ENCODE measurements around the gene DENND6A. TPM values are rescaled to one million over a fixed set of nuclear protein-coding genes. Genes with fewer than 3 reads are reported as not detected.
A peak's percentile ranks its signal among the peaks of the same experiment; 100 is the strongest.

DENND6A gene
- total RNA-seq, 2 experiments from 2014 or later, result 25.5 to 34.6 TPM

DNA sequence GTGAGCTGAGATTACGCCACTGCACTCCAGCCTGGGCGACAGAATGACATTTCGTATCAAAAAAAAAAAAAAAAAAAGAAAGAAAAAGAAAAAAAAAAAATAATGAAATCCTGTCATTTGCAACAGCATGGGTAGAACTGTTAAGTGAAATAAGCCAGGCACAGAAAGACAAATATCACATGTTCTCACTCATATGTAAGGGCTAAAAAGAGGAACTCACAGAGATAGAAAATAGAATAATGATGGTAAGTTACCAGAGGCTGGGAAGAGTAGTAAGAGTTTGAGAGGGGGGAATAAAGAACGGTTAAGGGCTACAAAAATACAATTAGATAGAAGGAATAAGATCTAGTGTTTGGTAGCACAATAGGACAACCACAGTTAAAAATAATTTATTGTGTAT is 19.7 kb downstream of the DENND6A start:
- H3K27ac ChIP-seq (ENCODE audit: low read depth, low read length, poor library complexity, severe bottlenecking), result peak overlapping the region; percentile 85
- peak; percentile 29 for DNase-seq (ENCODE audit: low spot score)
- no peaks in the 10 kb centered on the region for H4K20me1 ChIP-seq (ENCODE audit: insufficient read depth, low read length)
- POLR2A ChIA-PET, result interaction anchor here (0.6 kb wide), 1 partner anchor 74 kb away, joined by 3 read pairs; no protein-coding TSS in a partner anchor
- no peak overlapping the region for H2AFZ ChIP-seq (ENCODE audit: low read length)
- H3K4me3 ChIP-seq (ENCODE audit: low read depth, low read length, poor library complexity, severe bottlenecking), result no peak overlapping the region
- H3K9me2 ChIP-seq (ENCODE audit: insufficient read depth, low read length), result no peaks in the 10 kb centered on the region
- peak overlapping the region; percentile 23 for H3K4me2 ChIP-seq (ENCODE audit: low read length)
- CTCF ChIA-PET (ENCODE audit: unreplicated experiment), result no interaction called here
- peaks cover 52% of the 10 kb centered on the region for H3K4me1 ChIP-seq (ENCODE audit: insufficient read depth, low read length, poor library complexity, severe bottlenecking)
- intact Hi-C loops (cut with micrococcal nuclease; ENCODE audit: unreplicated experiment), result loop anchor here (5.0 kb wide), 1 partner anchor 116 kb away; the partner anchor contains the start of gene PDE12
- no TSS peak for BruUV-seq (replicated peaks)
- H3K36me3 ChIP-seq (ENCODE audit: insufficient read depth, low read length), result peaks cover 34% of the 10 kb centered on the region
- TF ChIP-seq, protein P1, sequence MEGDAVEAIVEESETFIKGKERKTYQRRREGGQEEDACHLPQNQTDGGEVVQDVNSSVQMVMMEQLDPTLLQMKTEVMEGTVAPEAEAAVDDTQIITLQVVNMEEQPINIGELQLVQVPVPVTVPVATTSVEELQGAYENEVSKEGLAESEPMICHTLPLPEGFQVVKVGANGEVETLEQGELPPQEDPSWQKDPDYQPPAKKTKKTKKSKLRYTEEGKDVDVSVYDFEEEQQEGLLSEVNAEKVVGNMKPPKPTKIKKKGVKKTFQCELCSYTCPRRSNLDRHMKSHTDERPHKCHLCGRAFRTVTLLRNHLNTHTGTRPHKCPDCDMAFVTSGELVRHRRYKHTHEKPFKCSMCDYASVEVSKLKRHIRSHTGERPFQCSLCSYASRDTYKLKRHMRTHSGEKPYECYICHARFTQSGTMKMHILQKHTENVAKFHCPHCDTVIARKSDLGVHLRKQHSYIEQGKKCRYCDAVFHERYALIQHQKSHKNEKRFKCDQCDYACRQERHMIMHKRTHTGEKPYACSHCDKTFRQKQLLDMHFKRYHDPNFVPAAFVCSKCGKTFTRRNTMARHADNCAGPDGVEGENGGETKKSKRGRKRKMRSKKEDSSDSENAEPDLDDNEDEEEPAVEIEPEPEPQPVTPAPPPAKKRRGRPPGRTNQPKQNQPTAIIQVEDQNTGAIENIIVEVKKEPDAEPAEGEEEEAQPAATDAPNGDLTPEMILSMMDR (conservative IDR thresholded peaks at IDR 0.05; ENCODE audit: low read length), result no peak
- no peak for TF ChIP-seq EZH2phosphoT487 (IDR thresholded peaks at IDR 0.05; ENCODE audit: borderline replicate concordance, low read depth, low read length)
- peaks cover 37% of the 10 kb centered on the region; the same call in 1 of the 2 replicates for H3K79me2 ChIP-seq (ENCODE audit: insufficient read depth, low read depth, low read length)
- no peaks in the 10 kb centered on the region for H3K9me3 ChIP-seq (ENCODE audit: low read length)

DNA sequence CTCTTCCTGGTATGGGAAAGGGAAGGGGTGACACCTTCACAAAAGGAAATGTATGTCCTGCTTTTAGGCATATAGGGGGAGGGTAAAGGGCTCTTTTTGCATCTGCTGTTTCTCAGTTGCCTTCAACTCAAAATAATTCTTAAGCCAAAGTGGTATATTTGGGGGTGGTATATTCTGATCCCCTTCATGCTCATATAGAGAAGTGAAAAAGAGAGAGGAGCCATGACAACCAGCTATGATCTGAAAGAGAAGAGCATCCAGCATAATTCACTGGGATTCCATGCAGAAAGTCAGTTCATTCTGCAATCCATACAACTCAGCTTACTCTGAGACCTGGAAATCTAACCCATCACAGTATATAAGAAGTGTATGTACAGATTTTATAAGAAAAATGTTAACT is 22.3 kb downstream of the DENND6A start:
- peaks cover 33% of the 10 kb centered on the region; the same call in 1 of the 2 replicates for H3K79me2 ChIP-seq (ENCODE audit: insufficient read depth, low read depth, low read length)

More for the DNA sequence above, 22.3 kb downstream of the DENND6A start:
- TF ChIP-seq, protein P1 (conservative IDR thresholded peaks at IDR 0.05; ENCODE audit: low read length), result no peak
- TF ChIP-seq EZH2phosphoT487 (IDR thresholded peaks at IDR 0.05; ENCODE audit: borderline replicate concordance, low read depth, low read length), result no peak
- ChIA-PET POLR2A (interaction anchor here (0.6 to 2.3 kb wide), 6 partner anchors 8 to 84 kb away, joined by 3 to 15 read pairs (median 4); partner anchors contain the start of gene DENND6A), CTCF (ENCODE audit: unreplicated experiment) (no interaction called here)
- Histone ChIP-seq H3K27ac (ENCODE audit: low read depth, low read length, poor library complexity, severe bottlenecking) (peak overlapping the region; percentile 85), H3K36me3 (ENCODE audit: insufficient read depth, low read length) (peaks cover 33% of the 10 kb centered on the region), H4K20me1 (ENCODE audit: insufficient read depth, low read length) (no peaks in the 10 kb centered on the region), H3K4me2 (ENCODE audit: low read length) (peak overlapping the region; percentile 52), H2AFZ (ENCODE audit: low read length) (no peak overlapping the region; the same call in 1 of the 2 replicates), H3K9me3 (ENCODE audit: low read length) (no peaks in the 10 kb centered on the region), H3K9me2 (ENCODE audit: insufficient read depth, low read length) (no peaks in the 10 kb centered on the region), H3K4me3 (ENCODE audit: low read depth, low read length, poor library complexity, severe bottlenecking) (peak overlapping the region; percentile 13), H3K4me1 (ENCODE audit: insufficient read depth, low read length, poor library complexity, severe bottlenecking) (peaks cover 48% of the 10 kb centered on the region)
- peak; percentile 16 for DNase-seq (ENCODE audit: low spot score)
- intact Hi-C loops (cut with micrococcal nuclease; ENCODE audit: unreplicated experiment), result loop anchor here (2.0 to 5.0 kb wide), 2 partner anchors 22 to 113 kb away; partner anchors contain the start of genes DENND6A and PDE12
- BruUV-seq (replicated peaks), result TSS peak; percentile 33

Measured in OCI-LY7 (cell line).